PC-9 (cell line): ENCODE results near the gene C2CD3. TPM values are rescaled to one million over a fixed set of nuclear protein-coding genes. Genes with fewer than 3 reads are reported as not detected.

ENCODE experiments used
- BruUV-seq: library from RNA; stranded (reverse); fragments of 400-500 nt; replicated peaks from 2 replicates; lab custom pipeline; 2021; lab: Mats Ljungman, UMichigan
- CTCF ChIA-PET: fragments of 300-600 bp; sonication (Branson Sonifier 250); formaldehyde crosslinking; loops from one replicate; lab custom pipeline; 2022; ENCODE audit warnings: antibody characterized with exemption; lab: Charles Lee
- POLR2A ChIA-PET: fragments of 300-600 bp; sonication (Branson Sonifier 250); formaldehyde crosslinking; loops from one replicate; lab custom pipeline; 2022; ENCODE audit warnings: antibody characterized with exemption; ENCODE audit not compliant: unreplicated experiment; lab: Charles Lee
- DNase-seq, 2 experiments: peaks; one replicate each; pipeline versions ENCODE4 v3.0.0 to v3.0.0-alpha.2; 2015 to 2022; ENCODE audit warnings: mixed read lengths in 1 of 2
- H2AFZ ChIP-seq: fragments of 200-600 bp; sonication (generic); 2 replicates; pipeline ENCODE4 v1.8.1; 2017; ENCODE audit warnings: antibody characterized with exemption
- H3F3A ChIP-seq: fragments of 200-600 bp; sonication (generic); 2 replicates; pipeline ENCODE4 v1.8.1; 2017; ENCODE audit warnings: antibody characterized with exemption, mild to moderate bottlenecking, low read depth; ENCODE audit not compliant: insufficient read depth
- H3K27ac ChIP-seq: fragments of 200-600 bp; sonication (generic); 2 replicates; pipeline ENCODE4 v1.6.1; 2016; ENCODE audit warnings: mixed run types
- H3K27me3 ChIP-seq: fragments of 200-600 bp; sonication (generic); 2 replicates; pipeline ENCODE4 v1.6.1; 2016; ENCODE audit warnings: low read depth, mixed run types; ENCODE audit not compliant: insufficient read depth
- H3K36me3 ChIP-seq: fragments of 200-600 bp; sonication (generic); 2 replicates; pipeline ENCODE4 v1.6.1; 2016; ENCODE audit warnings: low read depth, mixed run types
- H3K4me1 ChIP-seq: fragments of 200-600 bp; sonication (generic); replicated peaks from 2 replicates; pipeline ENCODE4 v1.6.1; 2016; ENCODE audit warnings: mixed run types; ENCODE audit not compliant: insufficient read depth
- H3K4me2 ChIP-seq: fragments of 200-600 bp; sonication (generic); 2 replicates; pipeline ENCODE4 v1.6.1; 2017; ENCODE audit warnings: mixed run types
- H3K4me3 ChIP-seq: fragments of 200-600 bp; sonication (generic); 2 replicates; pipeline ENCODE4 v1.6.1; 2016; ENCODE audit warnings: mixed run types
- H3K79me2 ChIP-seq: fragments of 200-600 bp; sonication (generic); 2 replicates; pipeline ENCODE4 v1.6.1; 2017; ENCODE audit warnings: low read depth, mixed run types
- H3K9me2 ChIP-seq: fragments of 200-600 bp; sonication (generic); 2 replicates; pipeline ENCODE4 v1.8.1; 2017; ENCODE audit warnings: mild to moderate bottlenecking; ENCODE audit not compliant: insufficient read depth
- H3K9me3 ChIP-seq: fragments of 200-600 bp; sonication (generic); 2 replicates; pipeline ENCODE4 v1.8.1; 2016; ENCODE audit warnings: low read depth; ENCODE audit not compliant: insufficient read depth
- H4K20me1 ChIP-seq: fragments of 200-600 bp; sonication (generic); 2 replicates; pipeline ENCODE4 v1.8.1; 2017; ENCODE audit not compliant: insufficient read depth
- CTCF ChIP-seq: fragments of 200-600 bp; sonication (generic); conservative IDR thresholded peaks from 2 replicates; pipeline ENCODE4 v1.6.1; 2017; ENCODE audit warnings: mixed run types, antibody characterized with exemption, mild to moderate bottlenecking, moderate library complexity
- EZH2 ChIP-seq: fragments of 200-600 bp; sonication (generic); IDR thresholded peaks from 2 replicates; pipeline ENCODE4 v1.8.0; 2017; ENCODE audit warnings: antibody characterized with exemption, low read depth
- intact Hi-C: fragments of 100-400 bp; cut with micrococcal nuclease; formaldehyde crosslinking; loops from one replicate; pipeline ENCODE4 v1.10.0; 2022; ENCODE audit not compliant: unreplicated experiment
- total RNA-seq: library from RNA; stranded (reverse); gene quantifications from 2 replicates; pipeline ENCODE4 v1.2.3, GENCODE V29; 2021

The C2CD3 gene
- total RNA-seq, 1 experiment from 2014 or later, result 50.0 TPM

GRCh38 chr11:74139151-74139918 is 31.5 kb downstream of the C2CD3 start:
- Histone ChIP-seq H3K36me3 (peaks cover 17% of the 10 kb centered on the region), H3K27me3 (no peaks in the 10 kb centered on the region), H3K4me2 (peak overlapping the region; percentile 67), H3K27ac (peak overlapping the region; percentile 91), H2AFZ (no peak overlapping the region), H4K20me1 (no peaks in the 10 kb centered on the region), H3F3A (peaks cover 29% of the 10 kb centered on the region), H3K4me1 (peaks cover 45% of the 10 kb centered on the region), H3K9me2 (no peaks in the 10 kb centered on the region), H3K79me2 (0 out of 2 replicates have a peak, but pooled peaks cover 10% of the 10 kb centered on the region), H3K9me3 (no peaks in the 10 kb centered on the region), H3K4me3 (no peak overlapping the region; the same call in 1 of the 2 replicates)
- no peak for TF ChIP-seq EZH2
- TF ChIP-seq CTCF, result no peak
- DNase-seq, result no peak
- CTCF ChIA-PET, result interaction anchor here (0.6 kb wide), 1 partner anchor 11 kb away, joined by 3 read pairs; no protein-coding TSS in a partner anchor
- no TSS peak for BruUV-seq
- intact Hi-C loops, result no loop called here
- POLR2A ChIA-PET, result interaction anchor here (0.7 to 1.0 kb wide), 3 partner anchors 31 to 849 kb away, joined by 3 to 10 read pairs (median 9); partner anchors contain the start of genes C2CD3 and PPME1

- CTCF ChIA-PET, result no interaction called here
- no peaks in the 10 kb centered on the region for H3K27me3 ChIP-seq
- peaks cover 29% of the 10 kb centered on the region for H3F3A ChIP-seq
- no peaks in the 10 kb centered on the region for H3K9me3 ChIP-seq
- H3K4me2 ChIP-seq, result peak overlapping the region; percentile 67
- POLR2A ChIA-PET, result interaction anchor here (0.7 to 1.0 kb wide), 2 partner anchors 32 to 850 kb away, joined by 3 to 10 read pairs; partner anchors contain the start of genes C2CD3 and PPME1
- 0 out of 2 replicates have a peak, but pooled peaks cover 10% of the 10 kb centered on the region for H3K79me2 ChIP-seq
- no peaks in the 10 kb centered on the region for H4K20me1 ChIP-seq
- peak overlapping the region; percentile 91 for H3K27ac ChIP-seq
- intact Hi-C loops, result loop anchor here (1.0 kb wide), 2 partner anchors 9 to 33 kb away; partner anchors contain the start of genes C2CD3 and PPME1
- peak overlapping the region; percentile 19; the same call in 1 of the 2 replicates for H3K4me3 ChIP-seq
- H3K36me3 ChIP-seq, result peaks cover 17% of the 10 kb centered on the region
- peaks cover 45% of the 10 kb centered on the region for H3K4me1 ChIP-seq
- no TSS peak for BruUV-seq
- peak overlapping the region; percentile 21; the same call in 1 of the 2 replicates for H2AFZ ChIP-seq
- H3K9me2 ChIP-seq, result no peaks in the 10 kb centered on the region
- peak; percentile 67 to 99 for DNase-seq
- TF ChIP-seq CTCF, result no peak
- no peak for TF ChIP-seq EZH2
Observed at GRCh38 chr11:74138572-74138971, 32.2 kb downstream of the C2CD3 start.

DNA sequence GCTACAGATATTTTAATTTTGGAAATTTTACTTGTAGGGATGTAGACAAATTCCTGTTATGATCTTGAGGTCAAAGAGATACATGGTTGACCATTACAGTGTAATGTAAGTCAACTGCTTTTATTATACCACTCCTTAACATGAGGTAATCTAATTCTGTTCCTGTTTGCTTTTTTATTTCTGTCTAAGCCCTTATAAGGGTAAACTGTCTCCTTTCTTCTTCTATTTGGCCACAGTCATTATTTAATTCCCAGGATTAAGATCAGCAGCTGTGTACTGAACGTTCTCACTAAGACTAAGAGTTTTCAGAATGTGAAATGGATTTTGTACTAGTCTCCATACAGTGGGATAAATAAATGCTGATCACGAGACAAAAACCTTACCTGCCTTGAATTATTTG is 32.8 kb downstream of the C2CD3 start:
- ChIA-PET CTCF (no interaction called here), POLR2A (interaction anchor here (0.5 to 1.0 kb wide), 2 partner anchors 33 to 151 kb away, joined by 7 to 10 read pairs; partner anchors contain the start of genes C2CD3 and PPME1)
- H3K9me3 ChIP-seq, result no peaks in the 10 kb centered on the region
- peak overlapping the region; percentile 91 for H3K27ac ChIP-seq
- H2AFZ ChIP-seq, result peak overlapping the region; percentile 21
- TF ChIP-seq CTCF, result no peak
- TF ChIP-seq EZH2, result no peak
- H3K79me2 ChIP-seq, result 0 out of 2 replicates have a peak, but pooled peaks cover 10% of the 10 kb centered on the region
- no peaks in the 10 kb centered on the region for H3K9me2 ChIP-seq
- DNase-seq, result no peak
- no peaks in the 10 kb centered on the region for H4K20me1 ChIP-seq
- peak overlapping the region; percentile 19; the same call in 1 of the 2 replicates for H3K4me3 ChIP-seq
- H3F3A ChIP-seq, result peaks cover 29% of the 10 kb centered on the region
- TSS peak; percentile 76 for BruUV-seq
- H3K4me2 ChIP-seq, result peak overlapping the region; percentile 67
- H3K4me1 ChIP-seq, result peaks cover 45% of the 10 kb centered on the region
- intact Hi-C loops, result loop anchor here (1.0 kb wide), 2 partner anchors 9 to 33 kb away; partner anchors contain the start of genes C2CD3 and PPME1
- peaks cover 20% of the 10 kb centered on the region for H3K36me3 ChIP-seq
- H3K27me3 ChIP-seq, result no peaks in the 10 kb centered on the region
